Measurements from ENCODE around the gene PRR16. TPM values are rescaled to one million over a fixed set of nuclear protein-coding genes. Genes with fewer than 3 reads are reported as not detected.

Gene PRR16
- total and polyA plus RNA-seq, 2 experiments from 2014 or later: 1.0 to 1.7 TPM

- Histone ChIP-seq H3K36me3 (ENCODE audit: insufficient read depth) (no peaks in the 10 kb centered on the region), H4K20me1 (replicated peaks; ENCODE audit: insufficient read depth) (no peaks in the 10 kb centered on the region), H3K4me1 (ENCODE audit: insufficient read depth) (peaks cover 11% of the 10 kb centered on the region; the same call in 1 of the 2 replicates), H3K79me2 (replicated peaks; ENCODE audit: insufficient read depth) (no peaks in the 10 kb centered on the region), H3K4me2 (no peak overlapping the region), H3K27me3 (ENCODE audit: insufficient read depth) (no peaks in the 10 kb centered on the region), H3K9me2 (ENCODE audit: insufficient read depth) (no peaks in the 10 kb centered on the region), H3K4me3 (no peak overlapping the region), H3K27ac (ENCODE audit: low read depth) (no peak overlapping the region), H3F3A (replicated peaks; ENCODE audit: low read depth) (no peaks in the 10 kb centered on the region), H2AFZ (no peak overlapping the region)
- no peaks in the 10 kb centered on the region; the same call in 2 of the 3 replicates for H3K9me3 Mint-ChIP-seq
- DNase-seq (ENCODE audit: low spot score): no peak
- H3K4me1 Mint-ChIP-seq: peaks cover 17% of the 10 kb centered on the region
- no peak overlapping the region for H3K4me3 Mint-ChIP-seq
- TF ChIP-seq REST (IDR thresholded peaks at IDR 0.05; ENCODE audit: unreplicated experiment) (no peak), POLR2AphosphoS5 (IDR thresholded peaks at IDR 0.05; ENCODE audit: low read depth) (no peak)
- no peaks in the 10 kb centered on the region for H3K27me3 Mint-ChIP-seq (ENCODE audit: insufficient read depth, low read depth, poor library complexity)
- no peak overlapping the region; the same call in 1 of the 2 replicates for H3K27ac Mint-ChIP-seq
- ATAC-seq: no peak
- no peaks in the 10 kb centered on the region for H3K36me3 Mint-ChIP-seq (ENCODE audit: low read depth)
Observed at GRCh38 chr5:120682851-120683250, 218.8 kb downstream of the PRR16 start.

GRCh38 chr5:120683580-120683979 lies 219.5 kb downstream of the PRR16 start:
- peaks cover 1% of the 10 kb centered on the region for H3K27me3 Mint-ChIP-seq (ENCODE audit: insufficient read depth, low read depth, poor library complexity)
- Histone ChIP-seq H3K36me3 (ENCODE audit: insufficient read depth) (no peaks in the 10 kb centered on the region), H2AFZ (no peak overlapping the region), H3K27me3 (ENCODE audit: insufficient read depth) (no peaks in the 10 kb centered on the region), H3K79me2 (replicated peaks; ENCODE audit: insufficient read depth) (no peaks in the 10 kb centered on the region), H3K9me2 (ENCODE audit: insufficient read depth) (no peaks in the 10 kb centered on the region), H3K27ac (ENCODE audit: low read depth) (no peak overlapping the region), H3F3A (replicated peaks; ENCODE audit: low read depth) (no peaks in the 10 kb centered on the region), H3K4me3 (no peak overlapping the region), H3K4me1 (ENCODE audit: insufficient read depth) (peaks cover 11% of the 10 kb centered on the region; the same call in 1 of the 2 replicates), H3K4me2 (no peak overlapping the region), H4K20me1 (replicated peaks; ENCODE audit: insufficient read depth) (no peaks in the 10 kb centered on the region)
- no peak overlapping the region for H3K4me3 Mint-ChIP-seq
- H3K36me3 Mint-ChIP-seq (ENCODE audit: low read depth): no peaks in the 10 kb centered on the region
- no peaks in the 10 kb centered on the region; the same call in 2 of the 3 replicates for H3K9me3 Mint-ChIP-seq
- peaks cover 17% of the 10 kb centered on the region for H3K4me1 Mint-ChIP-seq
- DNase-seq (ENCODE audit: low spot score): no peak
- no peak for ATAC-seq
- H3K27ac Mint-ChIP-seq: no peak overlapping the region
- TF ChIP-seq ZNF462 (CRISPR knock-in tag; IDR thresholded peaks at IDR 0.05) (no peak), CREB1 (CRISPR knock-in tag; IDR thresholded peaks at IDR 0.05; ENCODE audit: low read depth) (no peak), EZH2phosphoT487 (IDR thresholded peaks at IDR 0.05; ENCODE audit: unreplicated experiment) (no peak), REST (IDR thresholded peaks at IDR 0.05; ENCODE audit: unreplicated experiment) (no peak), NANOG (IDR thresholded peaks at IDR 0.05; ENCODE audit: borderline replicate concordance) (no peak)

Data from GM23338 (cell line).